NCI-H1105 (cell line): ENCODE measurements around the gene BMP7.

ENCODE experiments used
- DNase-seq: peaks from one replicate; lab custom pipeline; 2025; lab: John Stamatoyannopoulos, UW

BMP7 gene

GRCh38 chr20:57145089-57145631 lies 121.3 kb downstream of the BMP7 start:
- DNase-seq: no peak

GRCh38 chr20:57143173-57143572 lies 123.3 kb downstream of the BMP7 start:
- no peak for DNase-seq

- no peak for DNase-seq
Observed at GRCh38 chr20:57142667-57143066, 123.8 kb downstream of the BMP7 start.

- DNase-seq: no peak
Observed at GRCh38 chr20:57141492-57141891, 124.9 kb downstream of the BMP7 start.

GRCh38 chr20:57140416-57140965 lies 126.0 kb downstream of the BMP7 start:
- DNase-seq: no peak

- DNase-seq: no peak
Observed at GRCh38 chr20:57139342-57140093, 126.9 kb downstream of the BMP7 start.

GRCh38 chr20:57138198-57138995 lies 128.0 kb downstream of the BMP7 start:
- DNase-seq: no peak

- DNase-seq: no peak
Observed at GRCh38 chr20:57137676-57138075, 128.8 kb downstream of the BMP7 start.

GRCh38 chr20:57136734-57137133 lies 129.7 kb downstream of the BMP7 start:
- no peak for DNase-seq

GRCh38 chr20:57135875-57136274 lies 130.6 kb downstream of the BMP7 start:
- no peak for DNase-seq

GRCh38 chr20:57134804-57135203 lies 131.6 kb downstream of the BMP7 start:
- no peak for DNase-seq

- DNase-seq: no peak
Observed at GRCh38 chr20:57133926-57134650, 132.4 kb downstream of the BMP7 start.

GRCh38 chr20:57131601-57132391 lies 134.6 kb downstream of the BMP7 start:
- DNase-seq: no peak

GRCh38 chr20:57131077-57131476 lies 135.4 kb downstream of the BMP7 start:
- no peak for DNase-seq

GRCh38 chr20:57130160-57130772 lies 136.2 kb downstream of the BMP7 start:
- no peak for DNase-seq

- no peak for DNase-seq
Observed at GRCh38 chr20:57129303-57129702, 137.1 kb downstream of the BMP7 start.

GRCh38 chr20:57128044-57128757 lies 138.2 kb downstream of the BMP7 start:
- DNase-seq: no peak

GRCh38 chr20:57126481-57127092 lies 139.9 kb downstream of the BMP7 start:
- no peak for DNase-seq

- no peak for DNase-seq
Observed at GRCh38 chr20:57124800-57125517, 141.5 kb downstream of the BMP7 start.
